ENCODE data around the gene ATP4B. TPM values are rescaled to one million over a fixed set of nuclear protein-coding genes. Genes with fewer than 3 reads are reported as not detected.

The ATP4B gene
- total RNA-seq, 2 donors from 2014 or later = 0.34 TPM; not detected in 1

DNA sequence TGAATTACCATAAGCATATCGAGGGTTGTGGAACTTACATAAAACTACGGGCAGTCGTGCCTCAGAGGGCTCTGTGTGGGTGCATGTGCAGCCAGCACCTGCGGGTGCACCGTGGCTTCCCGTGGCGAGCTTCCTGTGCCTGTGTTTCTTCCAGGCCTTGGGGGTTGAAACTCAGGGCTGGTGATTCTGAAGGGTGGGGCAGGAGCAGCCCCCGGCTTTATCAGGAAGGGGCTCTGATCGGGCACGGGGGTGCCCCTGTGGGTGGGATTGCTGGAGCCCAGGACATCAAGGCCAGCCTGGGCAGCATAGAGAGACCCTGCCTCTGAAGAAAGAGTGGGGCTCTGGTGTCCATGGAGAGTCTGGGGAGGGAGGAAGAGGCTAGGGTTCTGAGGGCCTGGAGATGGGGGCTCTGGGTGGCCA lies 11.1 kb downstream of the ATP4B start:
- no peak for DNase-seq (ENCODE audit: low spot score)
- H3K9me3 ChIP-seq = no peaks in the 10 kb centered on the region
- H3K27me3 ChIP-seq (replicated peaks; ENCODE audit: insufficient read depth) = no peaks in the 10 kb centered on the region
- H3K4me3 ChIP-seq = no peak overlapping the region
- intact Hi-C loops (cut with DNase I) = no loop called here
- 66% methylated on average over 10 of the region's 10 CpGs for WGBS
- no peak for TF ChIP-seq POLR2A (IDR thresholded peaks at IDR 0.05)
- no peak for TF ChIP-seq POLR2AphosphoS5 (IDR thresholded peaks at IDR 0.05)
- TF ChIP-seq, protein P1, sequence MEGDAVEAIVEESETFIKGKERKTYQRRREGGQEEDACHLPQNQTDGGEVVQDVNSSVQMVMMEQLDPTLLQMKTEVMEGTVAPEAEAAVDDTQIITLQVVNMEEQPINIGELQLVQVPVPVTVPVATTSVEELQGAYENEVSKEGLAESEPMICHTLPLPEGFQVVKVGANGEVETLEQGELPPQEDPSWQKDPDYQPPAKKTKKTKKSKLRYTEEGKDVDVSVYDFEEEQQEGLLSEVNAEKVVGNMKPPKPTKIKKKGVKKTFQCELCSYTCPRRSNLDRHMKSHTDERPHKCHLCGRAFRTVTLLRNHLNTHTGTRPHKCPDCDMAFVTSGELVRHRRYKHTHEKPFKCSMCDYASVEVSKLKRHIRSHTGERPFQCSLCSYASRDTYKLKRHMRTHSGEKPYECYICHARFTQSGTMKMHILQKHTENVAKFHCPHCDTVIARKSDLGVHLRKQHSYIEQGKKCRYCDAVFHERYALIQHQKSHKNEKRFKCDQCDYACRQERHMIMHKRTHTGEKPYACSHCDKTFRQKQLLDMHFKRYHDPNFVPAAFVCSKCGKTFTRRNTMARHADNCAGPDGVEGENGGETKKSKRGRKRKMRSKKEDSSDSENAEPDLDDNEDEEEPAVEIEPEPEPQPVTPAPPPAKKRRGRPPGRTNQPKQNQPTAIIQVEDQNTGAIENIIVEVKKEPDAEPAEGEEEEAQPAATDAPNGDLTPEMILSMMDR (IDR thresholded peaks at IDR 0.05) = no peak
- H3K27ac ChIP-seq = peak overlapping the region; percentile 2 to 21
- no peaks in the 10 kb centered on the region for H3K36me3 ChIP-seq
- no peaks in the 10 kb centered on the region for H3K4me1 ChIP-seq (replicated peaks)

DNA sequence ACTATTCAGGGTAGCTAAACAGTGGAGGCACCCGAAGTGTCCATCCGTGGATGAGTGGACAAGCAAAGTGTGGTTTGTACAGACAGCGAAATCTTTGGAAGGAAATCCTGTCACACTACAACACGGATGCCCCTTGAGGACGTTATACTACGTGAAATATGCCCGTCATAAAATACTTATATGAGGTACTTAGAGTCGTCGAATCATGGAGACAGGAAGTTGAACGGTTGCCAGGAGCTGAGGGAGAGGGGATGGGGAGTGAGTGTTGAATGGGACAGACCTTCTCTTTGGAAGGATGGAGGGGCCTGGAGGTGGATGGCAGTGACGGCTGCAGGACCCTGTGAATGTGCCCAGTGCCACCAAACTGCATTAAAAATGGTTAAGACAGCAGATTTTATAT lies 11.6 kb downstream of the ATP4B start:
- 30% methylated on average over 11 of the region's 11 CpGs for WGBS
- Histone ChIP-seq H3K9me3 (no peaks in the 10 kb centered on the region), H3K27ac (no peak overlapping the region), H3K27me3 (replicated peaks; ENCODE audit: insufficient read depth) (no peaks in the 10 kb centered on the region), H3K4me3 (no peak overlapping the region), H3K4me1 (replicated peaks) (peaks cover 1% of the 10 kb centered on the region), H3K36me3 (no peaks in the 10 kb centered on the region)
- intact Hi-C loops (cut with DNase I) = no loop called here
- DNase-seq (ENCODE audit: low spot score) = no peak
- TF ChIP-seq, protein P1 (IDR thresholded peaks at IDR 0.05) = no peak

DNA sequence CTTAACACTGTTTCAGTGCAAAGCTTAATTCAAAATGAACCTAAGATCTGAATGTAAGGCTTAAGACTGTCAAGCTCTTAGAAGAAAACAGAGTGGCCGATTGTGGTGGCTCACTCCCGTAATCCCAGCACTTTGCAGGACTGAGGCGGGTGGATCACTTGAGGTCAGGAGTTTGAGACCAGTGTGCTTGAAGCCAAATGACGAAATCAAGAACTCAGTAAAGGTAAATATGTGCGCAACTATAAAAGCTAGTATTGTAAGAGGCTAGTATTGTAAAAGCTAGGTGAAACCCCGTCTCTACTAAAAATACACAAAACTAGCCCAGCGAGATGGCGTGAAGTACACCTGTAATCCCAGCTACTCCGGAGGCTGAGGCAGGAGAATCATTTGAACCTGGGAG lies 12.7 kb downstream of the ATP4B start:
- peak; percentile 52 for TF ChIP-seq POLR2AphosphoS5 (IDR thresholded peaks at IDR 0.05)
- TF ChIP-seq, protein P1 (IDR thresholded peaks at IDR 0.05) = no peak
- DNase-seq (ENCODE audit: low spot score) = no peak
- Histone ChIP-seq H3K4me3 (no peak overlapping the region), H3K4me1 (replicated peaks) (peaks cover 2% of the 10 kb centered on the region), H3K36me3 (no peaks in the 10 kb centered on the region), H3K9me3 (no peaks in the 10 kb centered on the region), H3K27ac (no peak overlapping the region), H3K27me3 (replicated peaks; ENCODE audit: insufficient read depth) (no peaks in the 10 kb centered on the region)
- intact Hi-C loops (cut with DNase I) = no loop called here
- WGBS = 57% methylated on average over 9 of the region's 9 CpGs

DNA sequence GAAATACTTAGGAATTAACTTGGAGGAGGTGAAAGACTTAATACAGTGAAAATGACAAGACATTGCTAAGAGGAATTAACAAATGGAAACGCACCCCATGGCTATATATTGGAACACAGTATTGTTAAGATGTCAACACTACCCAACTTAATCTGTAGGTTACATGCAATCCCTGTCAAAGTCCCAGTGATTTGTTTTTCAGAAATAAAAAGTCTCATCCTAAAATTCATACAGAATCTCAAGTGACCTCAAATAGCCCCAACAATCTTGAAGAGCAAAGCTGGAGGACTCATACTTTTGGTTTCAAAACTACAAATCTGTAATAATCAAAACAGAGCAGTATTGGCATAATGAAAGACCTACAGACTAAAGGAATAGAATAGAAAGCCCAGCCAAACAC lies 13.2 kb downstream of the ATP4B start:
- TF ChIP-seq, protein P1 (IDR thresholded peaks at IDR 0.05) = no peak
- TF ChIP-seq POLR2AphosphoS5 (IDR thresholded peaks at IDR 0.05) = no peak
- no peak for TF ChIP-seq POLR2A (IDR thresholded peaks at IDR 0.05)
- Histone ChIP-seq H3K9me3 (no peaks in the 10 kb centered on the region), H3K27ac (no peak overlapping the region), H3K4me1 (replicated peaks) (peaks cover 2% of the 10 kb centered on the region), H3K27me3 (replicated peaks; ENCODE audit: insufficient read depth) (no peaks in the 10 kb centered on the region), H3K36me3 (no peaks in the 10 kb centered on the region), H3K4me3 (no peak overlapping the region)
- WGBS = 83% methylated on average over 1 of the region's 1 CpG
- DNase-seq (ENCODE audit: low spot score) = no peak
- intact Hi-C loops (cut with DNase I) = no loop called here

DNA sequence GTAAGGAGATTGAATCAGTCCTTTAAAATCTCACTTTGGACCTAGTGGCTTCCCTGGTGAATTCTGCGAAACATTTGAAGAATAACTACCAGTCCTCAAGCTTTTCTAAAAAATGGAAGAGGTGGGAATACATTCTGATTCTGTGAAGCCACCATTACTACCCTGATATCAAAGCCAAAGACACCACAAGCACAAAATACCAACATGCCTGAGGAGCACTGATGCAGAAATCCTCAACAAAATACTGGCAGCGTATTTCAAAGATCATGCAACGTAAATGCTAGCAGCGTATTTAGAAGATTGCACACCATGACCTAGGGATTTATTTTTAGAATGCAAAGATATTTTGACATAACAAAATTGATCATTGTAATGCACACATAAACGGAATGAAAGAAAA lies 14.4 kb downstream of the ATP4B start:
- TF ChIP-seq, protein P1 (IDR thresholded peaks at IDR 0.05) = no peak
- TF ChIP-seq POLR2A (IDR thresholded peaks at IDR 0.05) (no peak), POLR2AphosphoS5 (IDR thresholded peaks at IDR 0.05) (no peak)
- no peak overlapping the region for H3K27ac ChIP-seq

More for the DNA sequence above, 14.4 kb downstream of the ATP4B start:
- no peaks in the 10 kb centered on the region for H3K27me3 ChIP-seq (replicated peaks; ENCODE audit: insufficient read depth)
- 94% methylated on average over 5 of the region's 5 CpGs for WGBS
- intact Hi-C loops (cut with DNase I) = no loop called here
- DNase-seq (ENCODE audit: low spot score) = no peak
- H3K9me3 ChIP-seq = no peaks in the 10 kb centered on the region
- no peak overlapping the region for H3K4me3 ChIP-seq
- peaks cover 2% of the 10 kb centered on the region for H3K4me1 ChIP-seq (replicated peaks)
- no peaks in the 10 kb centered on the region for H3K36me3 ChIP-seq

Data from prostate gland (tissue), 2 donors.